Vagina (tissue), 2 donors: ENCODE results near the gene LRRC4. TPM values are rescaled to one million over a fixed set of nuclear protein-coding genes. Genes with fewer than 3 reads are reported as not detected.

Experiments
- DNase-seq, 2 donors: peaks; one replicate each; pipeline ENCODE4 v3.0.0-alpha.2; 2017; ENCODE audit errors: extremely low spot score in 2 of 2
- H3K27ac ChIP-seq: fragments of 200-600 bp; sonication (generic); one replicate; pipeline ENCODE4 v1.5.1; 2019
- H3K27me3 ChIP-seq: fragments of 200-600 bp; sonication (generic); one replicate; pipeline ENCODE4 v1.5.1; 2019
- H3K36me3 ChIP-seq, 2 donors: fragments of 200-600 bp; sonication (generic); one replicate each; pipeline ENCODE4 v1.5.1; 2017 to 2019
- H3K4me1 ChIP-seq: fragments of 200-600 bp; sonication (generic); one replicate; pipeline ENCODE4 v1.5.1; 2019
- H3K4me3 ChIP-seq, 2 donors: fragments of 200-600 bp; sonication (generic); 1 replicate in 1 of 2; 2 replicates in 1 of 2; pipeline ENCODE4 v1.5.1; 2016 to 2019
- H3K9me3 ChIP-seq: fragments of 200-600 bp; sonication (generic); one replicate; pipeline ENCODE4 v1.5.1; 2019
- CTCF ChIP-seq, 3 experiments: fragments of 450-650 bp in 2 of 3; fragments of 200-600 bp in 1 of 3; sonication (generic) in 1 of 3; IDR thresholded peaks; one replicate each; pipeline ENCODE4 v1.5.1; 2017 to 2019; ENCODE audit warnings: antibody characterized with exemption in 3 of 3, mild to moderate bottlenecking in 2 of 3, moderate library complexity in 2 of 3
- POLR2A ChIP-seq, 2 donors: fragments of 450-650 bp; IDR thresholded peaks; one replicate each; pipeline ENCODE4 v1.6.1; 2017; ENCODE audit warnings: antibody characterized with exemption in 2 of 2, mild to moderate bottlenecking in 2 of 2, moderate library complexity in 2 of 2
- POLR2AphosphoS5 ChIP-seq, 2 donors: sonication (generic); formaldehyde crosslinking; IDR thresholded peaks; one replicate each; pipeline ENCODE4 v1.9.0; 2017; ENCODE audit warnings: antibody characterized with exemption in 2 of 2, mild to moderate bottlenecking in 2 of 2, low read depth in 1 of 2; ENCODE audit not compliant: insufficient read depth in 1 of 2
- intact Hi-C: fragments of 100-400 bp; cut with DNase I; formaldehyde crosslinking; loops from one replicate; pipeline ENCODE4 v1.15.1; 2023
- total RNA-seq: library from RNA; depleted of rRNA; stranded (reverse); fragments of >200 nt; gene quantifications from one replicate; pipeline ENCODE4 v1.2.3, GENCODE V29; 2016

The LRRC4 gene
- total RNA-seq, 1 donor from 2014 or later, result 6.1 TPM

DNA sequence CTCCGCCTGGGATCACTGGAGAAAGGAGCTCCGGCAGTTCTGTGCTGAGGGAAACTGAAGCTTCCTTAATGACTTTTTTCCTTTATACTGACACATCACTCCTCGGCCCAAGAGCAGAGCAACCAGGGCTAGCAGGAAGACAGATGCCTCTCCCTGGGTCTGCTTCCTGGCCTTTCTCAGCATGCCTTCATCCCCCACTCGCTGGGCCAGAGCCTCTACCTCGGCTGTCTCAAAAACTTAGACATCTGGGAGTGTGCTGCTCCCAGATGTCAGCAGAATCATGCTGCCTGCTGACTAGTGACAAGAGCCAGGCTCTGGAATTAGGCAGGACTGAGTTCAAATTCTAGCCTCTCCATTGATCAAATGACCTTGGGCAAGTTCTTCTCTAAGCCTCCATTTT lies 24.4 kb upstream of the LRRC4 start:
- TF ChIP-seq POLR2A (IDR thresholded peaks at IDR 0.05), result no peak
- TF ChIP-seq CTCF (IDR thresholded peaks at IDR 0.05), result no peak
- TF ChIP-seq POLR2AphosphoS5 (IDR thresholded peaks at IDR 0.05; ENCODE audit: insufficient read depth in 1 of 2, low read depth in 1 of 2), result no peak
- intact Hi-C loops, result no loop called here
- no peaks in the 10 kb centered on the region for H3K4me1 ChIP-seq
- H3K4me3 ChIP-seq, result no peak overlapping the region
- no peak for DNase-seq
- H3K27me3 ChIP-seq, result no peaks in the 10 kb centered on the region
- H3K9me3 ChIP-seq, result no peaks in the 10 kb centered on the region
- H3K36me3 ChIP-seq, result no peaks in the 10 kb centered on the region
- no peak overlapping the region for H3K27ac ChIP-seq

- Histone ChIP-seq H3K27me3 (no peaks in the 10 kb centered on the region), H3K36me3 (no peaks in the 10 kb centered on the region), H3K4me1 (no peaks in the 10 kb centered on the region), H3K9me3 (no peaks in the 10 kb centered on the region), H3K4me3 (no peak overlapping the region), H3K27ac (no peak overlapping the region)
- intact Hi-C loops, result no loop called here
- no peak for DNase-seq
- no peak for TF ChIP-seq CTCF (IDR thresholded peaks at IDR 0.05)
These were observed 23.3 kb upstream of the LRRC4 start for GRCh38 chr7:128054511-128054910.

GRCh38 chr7:128053991-128054390 lies 22.8 kb upstream of the LRRC4 start:
- DNase-seq, result no peak
- Histone ChIP-seq H3K4me1 (no peaks in the 10 kb centered on the region), H3K27ac (no peak overlapping the region), H3K4me3 (no peak overlapping the region), H3K9me3 (no peaks in the 10 kb centered on the region), H3K27me3 (no peaks in the 10 kb centered on the region), H3K36me3 (no peaks in the 10 kb centered on the region)
- TF ChIP-seq POLR2A (IDR thresholded peaks at IDR 0.05) (no peak), POLR2AphosphoS5 (IDR thresholded peaks at IDR 0.05; ENCODE audit: insufficient read depth in 1 of 2, low read depth in 1 of 2) (no peak), CTCF (IDR thresholded peaks at IDR 0.05) (no peak)
- intact Hi-C loops, result no loop called here

DNA sequence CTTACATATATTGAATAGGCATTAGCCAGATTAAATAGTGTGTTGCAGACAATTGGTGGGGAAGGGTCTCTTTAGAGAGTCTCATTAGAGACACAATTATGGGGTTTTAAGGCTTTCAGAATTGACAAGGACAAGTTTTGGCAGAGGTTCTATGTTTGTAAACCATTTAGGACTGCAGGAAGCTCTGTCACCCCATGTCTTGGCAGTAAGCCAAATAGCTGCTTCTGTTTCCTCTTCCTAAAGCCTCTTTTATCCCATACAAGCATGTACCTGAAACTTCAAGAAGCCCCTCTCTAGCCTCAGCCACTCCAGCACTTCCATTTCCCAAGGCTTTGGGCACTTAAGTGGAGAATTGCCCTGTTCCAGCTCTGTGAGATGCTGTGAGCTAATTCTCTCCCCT lies 21.8 kb upstream of the LRRC4 start:
- Histone ChIP-seq H3K4me3 (no peak overlapping the region), H3K27ac (no peak overlapping the region), H3K27me3 (no peaks in the 10 kb centered on the region), H3K9me3 (no peaks in the 10 kb centered on the region), H3K4me1 (no peaks in the 10 kb centered on the region), H3K36me3 (no peaks in the 10 kb centered on the region)
- TF ChIP-seq CTCF (IDR thresholded peaks at IDR 0.05), result no peak
- no peak for TF ChIP-seq POLR2A (IDR thresholded peaks at IDR 0.05)
- no peak for TF ChIP-seq POLR2AphosphoS5 (IDR thresholded peaks at IDR 0.05; ENCODE audit: insufficient read depth in 1 of 2, low read depth in 1 of 2)
- intact Hi-C loops, result no loop called here
- DNase-seq, result no peak

DNA sequence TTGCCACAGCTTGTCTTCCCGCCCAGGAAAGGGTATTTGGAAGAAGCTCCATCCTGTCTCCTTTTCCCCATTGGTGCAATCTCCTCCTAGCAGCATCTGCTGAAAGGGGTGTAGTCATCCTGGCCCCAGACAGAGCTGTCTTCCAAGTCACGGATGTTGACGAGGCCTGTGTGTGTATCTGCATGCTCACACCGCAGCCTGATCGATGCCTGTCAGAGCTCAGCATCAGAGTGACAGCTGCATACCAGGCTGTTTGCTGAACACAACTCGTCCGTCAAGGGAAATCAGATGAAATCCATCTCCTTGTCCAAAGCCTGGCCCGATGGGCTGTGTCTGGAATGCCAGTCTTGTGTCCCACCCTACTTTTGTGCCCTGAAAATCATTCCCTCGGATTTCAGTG lies 21.2 kb upstream of the LRRC4 start:
- Histone ChIP-seq H3K4me3 (no peak overlapping the region), H3K27ac (no peak overlapping the region), H3K9me3 (no peaks in the 10 kb centered on the region), H3K4me1 (no peaks in the 10 kb centered on the region), H3K27me3 (no peaks in the 10 kb centered on the region), H3K36me3 (no peaks in the 10 kb centered on the region)
- TF ChIP-seq CTCF (IDR thresholded peaks at IDR 0.05) (no peak), POLR2A (IDR thresholded peaks at IDR 0.05) (no peak), POLR2AphosphoS5 (IDR thresholded peaks at IDR 0.05; ENCODE audit: insufficient read depth in 1 of 2, low read depth in 1 of 2) (no peak)
- DNase-seq, result no peak
- intact Hi-C loops, result no loop called here
